ENCODE data around the gene BICD2.

BICD2 gene

DNA sequence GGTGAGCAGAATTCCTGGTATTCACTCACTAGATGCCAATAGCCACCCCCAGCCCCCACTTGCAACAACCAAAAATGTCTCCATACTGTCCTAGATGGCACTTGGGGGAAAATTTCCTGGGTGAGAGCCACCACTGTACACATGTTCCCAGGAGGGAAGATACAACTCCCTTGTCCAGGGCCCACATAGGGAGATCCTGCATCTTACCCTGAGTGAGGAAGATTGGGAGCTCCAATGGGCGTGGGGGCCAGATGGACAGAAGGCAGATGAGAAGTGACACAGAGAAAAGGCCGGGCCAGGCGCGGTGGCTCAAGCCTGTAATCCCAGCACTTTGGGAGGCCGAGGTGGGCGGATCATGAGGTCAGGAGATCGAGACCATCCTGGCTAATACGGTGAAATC is 82.4 kb downstream of the BICD2 start:
- Histone ChIP-seq H3K36me3 (ENCODE audit: control insufficient read depth, insufficient read depth, low read length) (no peaks in the 10 kb centered on the region), H3K27me3 (ENCODE audit: control insufficient read depth, insufficient read depth, low read length) (peaks cover 3% of the 10 kb centered on the region), H3K9me3 (ENCODE audit: control insufficient read depth, low read length) (no peaks in the 10 kb centered on the region), H3K4me3 (ENCODE audit: low read length) (no peak overlapping the region), H3K9ac (ENCODE audit: low read length) (no peak overlapping the region), H3K4me1 (ENCODE audit: control insufficient read depth, insufficient read depth, low read length) (no peaks in the 10 kb centered on the region)

DNA sequence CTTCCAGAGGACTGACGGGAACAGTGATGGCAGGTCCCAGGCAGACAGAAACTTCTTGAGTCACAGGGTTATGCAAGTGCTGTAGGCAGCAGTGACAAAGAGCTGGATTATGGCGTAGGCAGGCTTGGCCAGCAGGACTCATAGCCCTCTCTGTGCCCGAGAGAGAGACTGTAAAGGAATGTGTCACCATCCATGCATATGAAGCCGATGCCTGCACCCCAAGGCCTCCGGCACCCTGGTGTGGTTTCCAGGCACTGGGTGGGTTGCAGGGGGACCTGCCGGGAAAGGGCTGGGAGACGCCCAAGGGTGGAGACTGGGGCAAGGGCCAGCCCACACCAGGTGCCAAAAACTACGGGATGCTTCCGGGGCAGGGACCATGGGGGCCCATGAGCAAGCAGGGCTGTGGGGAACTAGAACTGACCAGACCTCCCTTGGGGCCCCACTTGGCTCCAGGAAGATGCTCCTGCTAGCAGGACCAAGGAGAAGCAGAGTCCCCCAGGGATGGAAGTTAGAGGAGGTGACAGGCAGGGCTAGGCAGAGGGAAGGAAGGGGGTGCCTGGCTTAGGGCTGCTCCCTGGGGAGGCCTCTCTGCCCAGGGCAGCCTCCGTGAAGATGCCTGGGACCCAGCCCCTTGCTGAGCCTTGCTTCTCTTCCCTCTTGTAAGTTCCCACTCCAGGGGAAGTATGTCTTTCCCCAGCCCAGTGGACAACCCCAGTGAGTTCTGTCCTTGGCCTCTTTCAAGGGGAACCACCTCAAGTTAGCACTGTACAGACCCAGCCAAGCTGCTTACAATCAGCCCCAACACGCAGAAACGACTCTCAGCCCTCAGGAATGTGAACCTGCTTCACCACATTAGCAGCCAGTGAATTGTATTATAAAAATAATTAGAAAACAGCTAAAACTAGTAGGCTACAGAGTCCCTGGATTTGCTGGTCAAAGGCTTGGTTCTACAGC is 84.2 kb downstream of the BICD2 start:
- Histone ChIP-seq H3K9me3 (ENCODE audit: control insufficient read depth, low read length) (no peaks in the 10 kb centered on the region), H3K27me3 (ENCODE audit: control insufficient read depth, insufficient read depth, low read length) (peaks cover 3% of the 10 kb centered on the region), H3K4me1 (ENCODE audit: control insufficient read depth, insufficient read depth, low read length) (no peaks in the 10 kb centered on the region), H3K9ac (ENCODE audit: low read length) (no peak overlapping the region), H3K36me3 (ENCODE audit: control insufficient read depth, insufficient read depth, low read length) (no peaks in the 10 kb centered on the region), H3K4me3 (ENCODE audit: low read length) (no peak overlapping the region)

DNA sequence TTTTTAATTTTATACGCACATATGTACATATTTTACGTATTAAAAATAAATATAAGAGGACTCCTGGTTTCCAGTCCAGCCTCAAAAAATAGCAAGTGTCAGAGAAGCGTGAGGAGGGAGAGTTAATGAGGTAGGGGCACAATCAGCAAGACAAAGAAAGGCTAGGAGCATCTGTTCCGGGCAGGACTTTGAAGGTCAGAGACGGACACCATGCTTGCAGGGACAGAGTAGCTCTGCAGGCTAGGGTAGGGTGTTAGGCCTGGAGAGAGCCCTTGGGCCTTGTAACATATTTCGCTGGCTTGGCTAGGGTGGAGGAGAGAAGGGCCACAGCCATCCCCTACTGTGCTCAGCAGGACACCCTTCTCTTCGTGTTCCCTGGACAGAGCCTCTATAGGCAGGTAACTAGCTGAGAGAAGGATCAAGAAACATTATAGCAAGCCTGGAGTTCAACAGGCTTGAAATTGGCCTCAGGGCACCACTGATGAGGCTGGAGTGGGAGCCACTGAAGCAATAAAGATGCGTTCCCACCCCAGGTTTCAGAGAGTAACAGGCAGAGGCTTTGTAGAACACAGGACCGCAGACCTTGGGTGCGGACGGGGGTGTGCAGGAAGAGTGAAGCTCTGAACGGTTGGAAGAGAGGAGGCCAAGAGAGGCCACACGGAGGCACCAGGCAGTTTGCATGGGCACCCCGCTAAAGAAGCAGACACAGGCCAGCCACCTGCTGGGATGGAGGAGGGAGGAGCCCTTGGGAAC is 85.0 kb downstream of the BICD2 start:
- Histone ChIP-seq H3K9ac (ENCODE audit: low read length) (no peak overlapping the region), H3K4me1 (ENCODE audit: control insufficient read depth, insufficient read depth, low read length) (no peaks in the 10 kb centered on the region), H3K4me3 (ENCODE audit: low read length) (no peak overlapping the region), H3K9me3 (ENCODE audit: control insufficient read depth, low read length) (no peaks in the 10 kb centered on the region), H3K36me3 (ENCODE audit: control insufficient read depth, insufficient read depth, low read length) (no peaks in the 10 kb centered on the region), H3K27me3 (ENCODE audit: control insufficient read depth, insufficient read depth, low read length) (peaks cover 3% of the 10 kb centered on the region)

DNA sequence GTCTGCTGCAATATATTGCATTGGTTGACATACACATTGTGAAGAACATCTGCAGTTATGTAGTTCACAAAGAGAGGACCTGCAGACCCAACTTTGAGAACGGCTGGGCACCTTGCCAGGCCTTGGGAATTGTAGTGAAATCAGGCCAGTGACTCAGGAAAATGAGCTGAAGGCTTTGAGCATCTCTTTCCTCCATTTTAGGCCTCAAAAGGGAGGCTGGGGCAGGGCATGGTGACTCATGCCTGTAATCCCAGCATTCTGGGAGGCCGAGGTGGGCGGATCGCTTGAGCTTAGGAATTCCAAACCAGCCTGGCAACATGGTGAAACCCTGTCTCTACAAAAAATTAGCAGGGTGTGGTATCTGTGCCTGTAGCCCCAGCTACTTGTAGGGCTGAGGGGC is 93.3 kb downstream of the BICD2 start:
- Histone ChIP-seq H3K4me1 (ENCODE audit: control insufficient read depth, insufficient read depth, low read length) (peaks cover 11% of the 10 kb centered on the region), H3K36me3 (ENCODE audit: control insufficient read depth, insufficient read depth, low read length) (no peaks in the 10 kb centered on the region), H3K4me3 (ENCODE audit: low read length) (no peak overlapping the region), H3K27me3 (ENCODE audit: control insufficient read depth, insufficient read depth, low read length) (no peaks in the 10 kb centered on the region), H3K9ac (ENCODE audit: low read length) (no peak overlapping the region), H3K9me3 (ENCODE audit: control insufficient read depth, low read length) (no peaks in the 10 kb centered on the region)

DNA sequence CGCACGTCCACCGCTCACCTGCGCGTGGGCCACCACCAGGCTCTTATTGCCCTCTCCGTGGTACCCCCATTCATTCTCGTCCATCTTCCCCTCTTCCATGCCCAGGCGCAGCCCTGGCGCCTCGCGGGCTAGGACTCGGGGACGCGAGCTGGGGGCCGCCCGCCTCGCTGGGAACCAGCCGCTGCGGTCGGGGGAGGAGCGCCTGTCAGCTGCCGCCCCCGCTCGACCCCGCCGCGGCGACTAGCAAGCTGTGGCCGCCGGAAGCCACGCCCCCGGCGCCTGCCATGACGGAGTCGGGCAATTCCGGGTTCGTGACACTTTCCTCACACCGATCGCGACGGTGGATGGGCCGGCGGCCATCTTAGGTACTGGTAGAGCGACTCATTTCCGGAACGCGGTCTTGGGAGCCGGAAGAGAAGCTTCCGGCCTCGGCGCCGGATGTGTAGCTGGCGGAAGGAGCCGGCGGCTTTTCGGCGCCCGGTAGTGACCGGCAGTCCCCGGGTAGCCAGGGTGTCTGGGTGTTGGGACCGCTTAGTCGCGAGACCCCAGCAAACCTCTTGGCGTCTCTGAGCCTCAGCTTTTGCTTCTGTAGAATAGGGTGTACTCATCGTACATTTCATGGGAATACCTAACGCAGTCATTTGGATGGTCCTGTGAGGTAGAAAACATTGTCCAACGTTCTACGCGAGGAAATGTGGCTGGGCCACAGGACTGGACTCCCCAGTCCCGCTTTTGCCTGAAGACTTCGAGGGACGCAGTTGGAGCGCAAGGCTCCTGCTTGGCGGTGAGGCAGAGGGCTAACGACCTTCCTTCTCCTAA is 94.5 kb downstream of the BICD2 start, which contains the start of gene IPPK:
Gene IPPK, minus strand, starts transcription at position 242 of the 819 bp plus-strand sequence. Its CDS starts 143 bp downstream, at position 99.
- Histone ChIP-seq H3K4me3 (ENCODE audit: low read length) (peak within 1 kb of the TSS; percentile 97), H3K36me3 (ENCODE audit: control insufficient read depth, insufficient read depth, low read length) (no peaks in the 10 kb centered on the region), H3K27me3 (ENCODE audit: control insufficient read depth, insufficient read depth, low read length) (no peaks in the 10 kb centered on the region), H3K9ac (ENCODE audit: low read length) (peak within 1 kb of the TSS; percentile 79), H3K4me1 (ENCODE audit: control insufficient read depth, insufficient read depth, low read length) (peaks cover 11% of the 10 kb centered on the region), H3K9me3 (ENCODE audit: control insufficient read depth, low read length) (no peaks in the 10 kb centered on the region)

DNA sequence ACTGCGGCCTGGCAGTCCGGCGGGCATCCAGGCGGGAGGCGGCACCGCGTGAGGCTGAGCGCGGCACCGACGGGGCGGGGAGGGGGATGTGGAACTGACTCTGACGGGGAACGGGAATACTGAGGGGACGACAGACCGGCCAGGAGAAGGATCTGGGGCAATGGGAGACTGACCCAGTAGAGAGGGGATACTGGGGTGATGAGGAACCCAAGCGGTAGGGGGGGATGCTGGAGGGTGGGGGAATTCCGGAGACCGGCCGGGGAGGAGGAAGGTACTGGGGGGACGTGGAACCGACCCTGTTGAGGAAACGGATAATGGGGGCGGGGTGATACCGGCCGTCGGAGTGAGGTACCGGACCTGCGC is 95.1 kb downstream of the BICD2 start:
- H3K4me1 ChIP-seq (ENCODE audit: control insufficient read depth, insufficient read depth, low read length), result peaks cover 11% of the 10 kb centered on the region
- H3K4me3 ChIP-seq (ENCODE audit: low read length), result peak overlapping the region; percentile 97
- H3K9me3 ChIP-seq (ENCODE audit: control insufficient read depth, low read length), result no peaks in the 10 kb centered on the region
- H3K36me3 ChIP-seq (ENCODE audit: control insufficient read depth, insufficient read depth, low read length), result no peaks in the 10 kb centered on the region
- peak overlapping the region; percentile 79 for H3K9ac ChIP-seq (ENCODE audit: low read length)
- no peaks in the 10 kb centered on the region for H3K27me3 ChIP-seq (ENCODE audit: control insufficient read depth, insufficient read depth, low read length)

DNA sequence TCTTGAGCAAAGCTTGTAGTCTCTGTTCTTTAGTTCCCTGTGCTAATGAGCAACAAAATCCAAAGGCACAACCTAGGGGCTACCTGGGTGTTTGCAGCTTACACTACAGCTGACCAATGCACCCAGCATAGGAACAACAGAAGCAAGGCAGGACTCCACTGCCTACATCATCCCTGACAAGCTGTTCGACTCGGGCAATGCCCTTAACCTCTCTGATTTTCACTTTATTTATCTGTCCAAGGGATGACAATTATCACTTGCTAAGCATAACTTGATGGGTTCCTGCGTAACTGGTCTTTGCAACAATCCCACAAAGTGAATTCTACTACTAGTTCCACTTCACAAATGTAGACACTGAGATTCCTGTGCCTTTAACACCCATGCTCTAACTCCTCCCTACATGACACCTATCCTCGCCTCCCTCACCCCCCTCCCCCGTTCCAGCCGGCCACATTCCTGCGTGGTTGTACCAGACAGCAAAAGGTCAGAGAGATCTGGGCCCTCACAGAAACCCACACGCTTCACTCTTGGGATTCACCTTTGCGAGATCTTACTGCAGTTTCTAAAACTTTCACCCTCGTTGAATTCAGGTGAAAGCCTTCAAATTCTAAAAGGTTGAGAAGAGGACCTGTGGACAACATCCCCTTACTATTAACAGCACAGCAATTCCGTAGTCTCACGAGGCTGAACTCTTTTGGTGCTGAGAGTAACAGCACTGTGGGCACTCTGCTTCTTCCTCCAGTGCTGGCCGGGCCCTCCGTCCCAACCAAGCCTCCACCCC is 95.7 kb downstream of the BICD2 start:
- H3K9me3 ChIP-seq (ENCODE audit: control insufficient read depth, low read length), result no peaks in the 10 kb centered on the region
- no peaks in the 10 kb centered on the region for H3K27me3 ChIP-seq (ENCODE audit: control insufficient read depth, insufficient read depth, low read length)
- peak overlapping the region; percentile 79 for H3K9ac ChIP-seq (ENCODE audit: low read length)
- peak overlapping the region; percentile 97 for H3K4me3 ChIP-seq (ENCODE audit: low read length)
- H3K4me1 ChIP-seq (ENCODE audit: control insufficient read depth, insufficient read depth, low read length), result peaks cover 11% of the 10 kb centered on the region
- no peaks in the 10 kb centered on the region for H3K36me3 ChIP-seq (ENCODE audit: control insufficient read depth, insufficient read depth, low read length)

DNA sequence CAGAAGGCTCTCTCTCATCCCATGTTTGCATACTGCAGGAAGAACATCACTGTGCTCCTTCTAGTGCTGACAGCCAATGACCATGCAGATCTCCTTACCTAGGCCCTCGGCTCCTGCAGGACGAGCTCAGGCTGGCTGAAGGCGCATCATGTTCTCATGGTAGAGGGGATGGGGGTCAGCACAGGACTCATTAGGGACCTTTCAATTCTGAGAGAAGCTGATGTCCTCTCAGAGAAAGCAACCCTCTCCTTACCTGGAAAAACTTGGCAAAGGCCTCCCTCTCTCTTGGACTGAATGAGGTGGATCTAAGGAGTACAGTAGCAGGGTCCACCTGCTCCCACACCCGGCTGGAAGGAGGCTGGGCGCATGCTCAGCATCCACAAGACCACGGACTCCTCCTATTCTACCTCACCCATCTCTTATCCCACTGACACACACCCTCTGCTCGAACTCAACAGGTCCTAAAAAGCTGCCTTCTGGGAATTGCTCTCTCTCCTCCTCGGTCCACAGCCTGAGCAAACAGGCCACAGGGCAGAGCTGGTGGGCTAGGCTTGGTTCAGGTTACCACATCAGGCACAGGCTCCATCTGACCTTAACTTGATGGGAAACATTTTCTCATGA is 97.6 kb downstream of the BICD2 start:
- no peaks in the 10 kb centered on the region for H3K36me3 ChIP-seq (ENCODE audit: control insufficient read depth, insufficient read depth, low read length)
- H3K4me3 ChIP-seq (ENCODE audit: low read length), result no peak overlapping the region
- H3K27me3 ChIP-seq (ENCODE audit: control insufficient read depth, insufficient read depth, low read length), result no peaks in the 10 kb centered on the region
- H3K4me1 ChIP-seq (ENCODE audit: control insufficient read depth, insufficient read depth, low read length), result peaks cover 11% of the 10 kb centered on the region
- no peak overlapping the region for H3K9ac ChIP-seq (ENCODE audit: low read length)
- H3K9me3 ChIP-seq (ENCODE audit: control insufficient read depth, low read length), result no peaks in the 10 kb centered on the region

DNA sequence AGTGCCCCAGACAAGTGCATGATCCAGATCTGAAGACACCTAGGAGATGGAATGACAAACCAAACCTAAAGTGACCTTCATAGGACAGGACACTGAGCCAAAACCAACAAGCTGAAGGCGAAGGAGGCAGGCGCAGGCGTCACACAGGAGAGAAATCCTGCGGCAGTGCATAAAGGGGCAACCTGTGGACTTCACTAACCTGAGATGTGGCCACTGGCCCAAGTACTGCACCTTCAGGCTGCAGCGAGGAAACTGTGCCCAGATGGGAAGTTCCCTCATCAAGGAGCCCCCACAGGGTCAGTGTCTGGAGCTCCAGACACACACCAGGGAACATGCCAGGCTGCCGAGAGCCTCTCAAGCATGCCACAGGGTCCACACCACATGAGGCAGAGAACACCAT is 98.4 kb downstream of the BICD2 start:
- Histone ChIP-seq H3K9ac (ENCODE audit: low read length) (no peak overlapping the region), H3K36me3 (ENCODE audit: control insufficient read depth, insufficient read depth, low read length) (no peaks in the 10 kb centered on the region), H3K4me1 (ENCODE audit: control insufficient read depth, insufficient read depth, low read length) (peaks cover 11% of the 10 kb centered on the region), H3K9me3 (ENCODE audit: control insufficient read depth, low read length) (no peaks in the 10 kb centered on the region), H3K4me3 (ENCODE audit: low read length) (no peak overlapping the region), H3K27me3 (ENCODE audit: control insufficient read depth, insufficient read depth, low read length) (no peaks in the 10 kb centered on the region)

DNA sequence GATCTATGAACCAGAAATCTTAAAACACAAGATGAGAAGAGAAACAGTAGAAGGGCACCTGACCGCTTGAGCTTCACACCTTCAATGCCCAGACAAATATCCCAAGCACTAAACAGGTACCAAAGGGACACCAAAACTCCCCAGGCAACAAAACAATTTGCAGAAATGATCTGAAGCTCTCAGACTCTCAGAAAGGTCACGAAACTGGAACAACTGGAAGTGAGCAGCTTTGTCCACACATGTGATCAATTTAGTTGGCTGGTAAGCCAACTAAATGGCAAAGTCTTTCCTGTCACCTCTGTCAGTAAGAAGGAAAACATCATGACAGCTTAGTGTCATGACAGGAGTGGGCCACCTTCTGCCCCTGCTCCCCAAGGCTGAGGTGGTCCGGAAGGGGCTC is 98.8 kb downstream of the BICD2 start:
- Histone ChIP-seq H3K9me3 (ENCODE audit: control insufficient read depth, low read length) (no peaks in the 10 kb centered on the region), H3K36me3 (ENCODE audit: control insufficient read depth, insufficient read depth, low read length) (no peaks in the 10 kb centered on the region), H3K27me3 (ENCODE audit: control insufficient read depth, insufficient read depth, low read length) (no peaks in the 10 kb centered on the region), H3K4me3 (ENCODE audit: low read length) (no peak overlapping the region), H3K4me1 (ENCODE audit: control insufficient read depth, insufficient read depth, low read length) (peaks cover 11% of the 10 kb centered on the region), H3K9ac (ENCODE audit: low read length) (no peak overlapping the region)

Measured in mucosa of stomach (tissue), 1 donor.